Nephron progenitor cell (in vitro differentiated cells): ENCODE data around the gene NKAPL.

Experiments
- DNase-seq: peaks from one replicate; pipeline ENCODE4 v3.0.0; 2021
- H3K27ac Mint-ChIP-seq: 2 replicates; pipeline ENCODE4 v1.8.0; 2021; ENCODE audit warnings: mild to moderate bottlenecking, moderate library complexity, mixed read lengths
- H3K27me3 Mint-ChIP-seq: 2 replicates; pipeline ENCODE4 v1.8.0; 2021; ENCODE audit warnings: mild to moderate bottlenecking, low read depth, mixed read lengths; ENCODE audit not compliant: poor library complexity
- H3K36me3 Mint-ChIP-seq: 2 replicates; pipeline ENCODE4 v1.8.0; 2021; ENCODE audit warnings: low read depth, mixed read lengths
- H3K4me1 Mint-ChIP-seq: 2 replicates; pipeline ENCODE4 v1.8.0; 2021; ENCODE audit warnings: mixed read lengths
- H3K4me3 Mint-ChIP-seq: 2 replicates; pipeline ENCODE4 v1.8.0; 2021; ENCODE audit warnings: mild to moderate bottlenecking, moderate library complexity, mixed read lengths
- H3K9me3 Mint-ChIP-seq: 2 replicates; pipeline ENCODE4 v1.8.0; 2021; ENCODE audit warnings: mild to moderate bottlenecking, moderate library complexity, mixed read lengths
- TF ChIP-seq, protein P1 (sequence below): fragments of 200-600 bp; sonication (generic); IDR thresholded peaks from 2 replicates; pipeline ENCODE4 v1.5.0; 2021; ENCODE audit warnings: antibody characterized with exemption

The NKAPL gene

DNA sequence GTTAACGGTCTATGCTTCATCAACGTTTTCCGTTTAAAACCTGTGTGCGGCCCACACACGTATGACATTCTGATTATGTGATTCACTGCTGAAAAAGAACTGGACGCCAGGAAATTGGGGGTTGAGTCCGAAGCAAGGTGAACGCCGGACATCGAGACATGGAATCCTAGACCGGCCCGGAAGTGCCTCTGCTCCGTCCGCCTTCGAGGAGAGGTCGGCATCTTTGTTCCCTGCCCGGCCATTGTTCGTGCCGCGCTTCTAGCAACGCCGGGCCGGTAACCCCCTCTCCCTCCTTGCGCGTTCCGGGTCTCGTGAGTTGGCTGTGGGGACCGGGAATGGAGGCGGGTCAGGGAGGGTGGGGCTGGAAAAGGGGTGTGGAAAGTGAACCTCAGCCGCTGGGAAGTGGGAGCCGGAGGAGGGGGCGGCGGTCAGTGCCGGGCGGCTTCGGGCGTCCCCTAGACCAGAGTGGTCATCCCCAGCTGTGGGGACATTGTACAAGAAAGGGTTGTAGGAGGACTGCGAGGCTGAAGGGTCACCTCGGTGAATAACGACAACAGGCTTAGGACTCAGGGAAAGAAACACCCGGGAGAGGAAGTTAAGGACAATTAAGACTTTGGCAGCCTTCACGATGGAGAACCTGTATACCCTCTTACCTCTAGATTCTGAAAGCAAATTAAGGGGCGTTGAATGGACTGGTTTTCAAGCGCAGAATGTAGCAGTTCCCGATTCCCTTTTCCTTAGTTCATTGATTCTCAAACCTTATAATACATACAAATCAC, 33.9 kb upstream of the NKAPL start, which contains the start of gene ZSCAN9:
Gene ZSCAN9, plus strand, starts transcription at position 220 of the 779 bp plus-strand sequence. CDS start 1,810 bp downstream, outside the sequence.
- H3K36me3 Mint-ChIP-seq = peaks cover 33% of the 10 kb centered on the region
- TF ChIP-seq, protein P1, sequence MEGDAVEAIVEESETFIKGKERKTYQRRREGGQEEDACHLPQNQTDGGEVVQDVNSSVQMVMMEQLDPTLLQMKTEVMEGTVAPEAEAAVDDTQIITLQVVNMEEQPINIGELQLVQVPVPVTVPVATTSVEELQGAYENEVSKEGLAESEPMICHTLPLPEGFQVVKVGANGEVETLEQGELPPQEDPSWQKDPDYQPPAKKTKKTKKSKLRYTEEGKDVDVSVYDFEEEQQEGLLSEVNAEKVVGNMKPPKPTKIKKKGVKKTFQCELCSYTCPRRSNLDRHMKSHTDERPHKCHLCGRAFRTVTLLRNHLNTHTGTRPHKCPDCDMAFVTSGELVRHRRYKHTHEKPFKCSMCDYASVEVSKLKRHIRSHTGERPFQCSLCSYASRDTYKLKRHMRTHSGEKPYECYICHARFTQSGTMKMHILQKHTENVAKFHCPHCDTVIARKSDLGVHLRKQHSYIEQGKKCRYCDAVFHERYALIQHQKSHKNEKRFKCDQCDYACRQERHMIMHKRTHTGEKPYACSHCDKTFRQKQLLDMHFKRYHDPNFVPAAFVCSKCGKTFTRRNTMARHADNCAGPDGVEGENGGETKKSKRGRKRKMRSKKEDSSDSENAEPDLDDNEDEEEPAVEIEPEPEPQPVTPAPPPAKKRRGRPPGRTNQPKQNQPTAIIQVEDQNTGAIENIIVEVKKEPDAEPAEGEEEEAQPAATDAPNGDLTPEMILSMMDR = no peak
- peak; percentile 81 for DNase-seq
- peak within 1 kb of the TSS; percentile 99 for H3K4me3 Mint-ChIP-seq
- H3K27ac Mint-ChIP-seq = peak within 1 kb of the TSS; percentile 89
- H3K27me3 Mint-ChIP-seq = peaks cover 43% of the 10 kb centered on the region
- peaks cover 13% of the 10 kb centered on the region for H3K9me3 Mint-ChIP-seq
- peaks cover 26% of the 10 kb centered on the region for H3K4me1 Mint-ChIP-seq

DNA sequence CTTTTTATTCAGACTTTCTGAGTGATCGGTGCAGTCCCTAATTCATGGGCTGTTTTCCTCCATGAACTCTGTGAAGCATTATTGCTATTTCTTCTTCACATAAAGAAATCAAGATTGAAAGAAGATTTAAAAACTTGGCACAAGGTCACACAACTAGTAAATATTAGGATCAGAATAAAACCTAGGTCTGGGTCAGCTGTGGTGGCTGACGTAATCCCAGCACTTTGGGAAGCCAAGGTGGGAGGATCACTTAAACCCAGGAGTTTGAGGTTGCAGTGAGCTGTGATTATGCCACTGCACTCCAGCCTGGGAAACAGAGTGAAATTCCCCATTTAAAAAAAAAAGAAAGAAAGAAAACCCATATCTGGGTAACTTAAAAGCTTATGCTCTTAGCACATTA, 32.6 kb upstream of the NKAPL start:
- TF ChIP-seq, protein P1 = no peak
- Mint-ChIP-seq H3K9me3 (peaks cover 25% of the 10 kb centered on the region), H3K27me3 (peaks cover 31% of the 10 kb centered on the region), H3K36me3 (peaks cover 45% of the 10 kb centered on the region), H3K4me1 (peaks cover 26% of the 10 kb centered on the region), H3K4me3 (peak overlapping the region; percentile 99), H3K27ac (no peak overlapping the region)
- no peak for DNase-seq

- Mint-ChIP-seq H3K4me1 (no peaks in the 10 kb centered on the region), H3K36me3 (peaks cover 95% of the 10 kb centered on the region), H3K4me3 (no peak overlapping the region), H3K27ac (peak overlapping the region; percentile 23), H3K27me3 (no peaks in the 10 kb centered on the region), H3K9me3 (peaks cover 38% of the 10 kb centered on the region)
- TF ChIP-seq, protein P1 = no peak
- no peak for DNase-seq
Observed at GRCh38 chr6:28232785-28233184, 26.3 kb upstream of the NKAPL start.

DNA sequence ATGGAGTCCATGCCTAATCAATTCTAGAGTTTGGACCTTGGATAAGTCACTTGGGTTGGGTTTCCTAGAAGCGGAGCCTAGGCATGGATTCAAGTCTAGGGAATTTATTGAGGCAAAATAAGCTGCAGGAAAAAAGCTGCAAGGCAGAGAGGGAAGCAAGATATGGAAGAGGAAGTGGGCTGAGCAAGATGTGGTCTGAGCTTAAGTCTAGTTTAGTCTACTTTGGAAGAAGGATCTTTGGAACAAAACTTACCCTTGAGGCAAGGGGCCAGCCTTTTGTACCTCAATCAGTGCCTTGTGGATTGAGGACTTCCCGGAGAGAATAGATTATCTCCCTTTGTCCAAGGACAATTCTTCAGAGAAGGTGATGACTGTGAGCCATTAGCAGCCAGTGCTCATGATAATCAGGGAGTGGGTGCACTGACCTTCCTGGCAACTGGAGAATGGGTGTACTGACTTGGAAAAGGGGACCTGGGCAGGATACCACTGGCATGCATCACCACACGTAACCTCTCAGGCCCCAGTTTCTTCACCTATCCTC, 23.1 kb upstream of the NKAPL start:
- TF ChIP-seq, protein P1 = no peak
- H3K4me1 Mint-ChIP-seq = no peaks in the 10 kb centered on the region
- H3K27ac Mint-ChIP-seq = no peak overlapping the region
- peaks cover 81% of the 10 kb centered on the region for H3K36me3 Mint-ChIP-seq
- no peak for DNase-seq
- H3K9me3 Mint-ChIP-seq = peaks cover 28% of the 10 kb centered on the region
- H3K27me3 Mint-ChIP-seq = no peaks in the 10 kb centered on the region
- H3K4me3 Mint-ChIP-seq = no peak overlapping the region

DNA sequence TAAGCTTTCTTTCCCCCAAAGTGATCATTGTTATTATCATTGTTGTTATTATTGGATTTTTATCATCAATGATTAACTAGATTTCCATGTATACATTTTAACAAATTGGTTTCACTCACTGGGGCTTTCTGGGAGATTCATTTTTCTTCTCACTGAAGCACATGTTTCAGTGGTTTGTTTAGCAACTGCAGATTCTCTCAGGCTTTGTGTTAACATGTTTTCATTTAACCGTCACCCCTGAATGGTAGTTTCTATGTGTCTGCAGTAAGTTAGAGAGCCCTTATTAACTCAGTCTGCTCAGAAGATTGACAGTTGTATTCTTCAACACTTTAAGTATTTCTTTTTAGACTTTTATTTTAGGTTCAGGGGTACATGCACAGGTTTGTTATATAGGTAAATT, 19.5 kb upstream of the NKAPL start:
- Mint-ChIP-seq H3K27me3 (no peaks in the 10 kb centered on the region), H3K36me3 (peaks cover 59% of the 10 kb centered on the region), H3K9me3 (peaks cover 6% of the 10 kb centered on the region), H3K27ac (no peak overlapping the region), H3K4me1 (no peaks in the 10 kb centered on the region), H3K4me3 (no peak overlapping the region)
- TF ChIP-seq, protein P1 = no peak
- no peak for DNase-seq

GRCh38 chr6:28240471-28240870, 18.6 kb upstream of the NKAPL start:
- DNase-seq = no peak
- no peaks in the 10 kb centered on the region for H3K27me3 Mint-ChIP-seq
- no peak overlapping the region for H3K27ac Mint-ChIP-seq
- H3K4me3 Mint-ChIP-seq = no peak overlapping the region
- TF ChIP-seq, protein P1 = no peak
- peaks cover 60% of the 10 kb centered on the region for H3K36me3 Mint-ChIP-seq
- H3K9me3 Mint-ChIP-seq = peaks cover 6% of the 10 kb centered on the region
- H3K4me1 Mint-ChIP-seq = no peaks in the 10 kb centered on the region
